Measurements from ENCODE around the gene OTOF.

OTOF gene

GRCh38 chr2:26481706-26482105 is 3.8 kb upstream of the OTOF start:
- no peak for TF ChIP-seq CTCF (IDR thresholded peaks at IDR 0.05; ENCODE audit: low read depth, low read length)

GRCh38 chr2:26480566-26481423 is 2.9 kb upstream of the OTOF start:
- no peak overlapping the region for H3K4me3 ChIP-seq (ENCODE audit: low read depth, low read length)
- no peak for TF ChIP-seq CTCF (IDR thresholded peaks at IDR 0.05; ENCODE audit: low read depth, low read length)

More at GRCh38 chr2:26481706-26482105, 3.8 kb upstream of the OTOF start:
- H3K4me3 ChIP-seq (ENCODE audit: low read depth, low read length) = no peak overlapping the region

DNA sequence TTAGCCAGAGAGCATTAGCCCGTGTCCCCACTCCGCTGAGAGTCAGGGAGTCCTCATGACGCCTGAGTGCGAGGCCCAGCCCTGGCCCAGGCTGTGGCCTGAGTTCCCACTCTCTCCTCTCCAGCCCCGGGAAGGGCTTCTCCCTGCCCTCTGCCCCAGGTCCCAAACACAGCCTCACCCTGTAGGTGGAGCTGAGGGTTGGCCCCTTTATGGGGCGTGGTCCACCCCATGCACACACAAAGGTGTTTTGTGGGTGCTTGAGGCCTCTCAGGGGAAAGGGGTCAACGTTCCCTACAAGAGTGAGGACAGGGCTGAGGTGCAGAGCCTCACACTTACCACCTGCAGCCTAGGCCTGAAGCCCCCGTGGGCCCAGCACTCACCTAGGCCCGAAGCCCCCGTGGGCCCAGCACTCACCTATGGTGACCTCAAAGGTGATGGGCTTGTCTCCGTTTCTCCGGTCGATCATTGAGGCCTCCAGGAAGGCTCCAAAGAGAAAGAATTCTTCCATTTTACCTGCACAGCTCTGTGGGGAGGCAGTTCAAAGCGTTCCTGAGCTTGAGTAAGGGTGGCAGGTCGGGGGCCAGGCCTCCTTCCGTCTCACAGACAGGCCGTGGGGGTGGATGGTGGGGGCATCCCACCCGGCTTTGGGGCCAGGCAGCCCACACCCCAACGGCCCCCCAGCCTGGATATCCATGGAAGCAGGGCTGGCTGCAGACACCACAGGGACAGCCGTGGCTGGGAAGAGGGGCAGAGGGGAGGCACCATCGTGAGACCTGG is 2.1 kb upstream of the OTOF start:
- no peak for TF ChIP-seq CTCF (IDR thresholded peaks at IDR 0.05; ENCODE audit: low read depth, low read length)
- no peak overlapping the region for H3K4me3 ChIP-seq (ENCODE audit: low read depth, low read length)

GRCh38 chr2:26479131-26479788 is 1.3 kb upstream of the OTOF start:
- no peak overlapping the region for H3K4me3 ChIP-seq (ENCODE audit: low read depth, low read length)
- no peak for TF ChIP-seq CTCF (IDR thresholded peaks at IDR 0.05; ENCODE audit: low read depth, low read length)

GRCh38 chr2:26478366-26478765 is 442 bp upstream of the OTOF start:
- no peak for TF ChIP-seq CTCF (IDR thresholded peaks at IDR 0.05; ENCODE audit: low read depth, low read length)
- H3K4me3 ChIP-seq (ENCODE audit: low read depth, low read length) = no peak overlapping the region

DNA sequence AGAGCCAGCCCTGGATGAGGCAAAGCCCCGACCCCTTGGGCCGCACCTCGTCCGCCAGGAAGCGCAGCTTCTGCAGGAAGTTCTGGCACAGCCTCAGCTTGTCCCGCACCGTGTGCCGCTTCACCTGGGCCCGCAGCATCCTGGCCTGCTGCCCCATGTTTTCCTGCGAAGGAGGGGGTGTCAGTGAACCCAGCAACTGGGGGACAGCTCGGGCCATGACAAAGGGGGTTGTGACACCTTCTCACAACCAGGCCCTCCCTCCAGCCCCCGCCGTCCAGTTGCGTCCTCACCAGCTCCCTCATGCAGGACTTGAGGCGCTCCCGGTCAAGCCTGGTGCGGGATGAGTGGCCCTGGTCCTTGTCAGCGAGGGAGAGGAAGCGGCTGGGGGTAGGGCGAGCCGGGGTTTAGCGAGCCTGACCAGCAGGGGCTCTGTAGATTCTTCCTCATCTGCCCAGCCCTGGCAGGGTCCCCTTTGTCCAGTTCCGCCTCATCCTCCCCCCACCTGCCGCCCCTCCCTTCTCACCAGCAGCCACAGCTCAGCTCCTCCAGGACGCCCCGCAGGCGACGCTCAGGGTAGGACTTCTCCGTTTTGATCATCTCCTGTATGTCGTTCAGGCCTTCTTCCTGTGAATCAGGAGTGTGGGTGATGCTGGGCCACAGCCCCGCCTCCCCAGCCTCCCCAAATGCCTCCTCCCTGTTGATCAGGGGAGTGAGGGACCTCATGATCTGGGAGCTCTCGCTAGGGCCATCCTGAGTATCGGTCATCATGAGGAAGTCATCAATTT is 606 bp downstream of the OTOF start:
- no peak for TF ChIP-seq CTCF (IDR thresholded peaks at IDR 0.05; ENCODE audit: low read depth, low read length)
- no peak overlapping the region for H3K4me3 ChIP-seq (ENCODE audit: low read depth, low read length)
